Measurements from ENCODE around the gene LDB2.

LDB2 gene

DNA sequence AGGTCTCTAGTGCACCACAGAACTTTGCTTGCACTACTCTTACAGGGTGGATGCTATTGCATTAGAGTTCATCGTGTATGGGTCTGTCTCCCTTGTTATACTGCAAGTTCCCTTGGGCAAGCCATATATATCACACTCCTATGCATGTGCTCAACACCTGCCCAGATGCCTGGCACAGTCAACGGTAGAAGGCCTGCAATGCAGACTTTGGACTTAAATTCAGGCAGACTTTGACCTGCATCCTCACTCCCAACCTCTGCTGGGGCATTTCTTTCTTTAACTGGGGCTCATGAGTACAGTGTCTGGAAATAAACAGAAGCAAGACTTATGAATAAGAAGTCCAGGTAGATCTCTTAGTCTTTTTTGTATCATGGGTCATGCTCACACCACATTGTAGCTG is 148.2 kb downstream of the LDB2 start:
- DNase-seq: no peak

GRCh38 chr4:16745887-16746286 is 152.6 kb downstream of the LDB2 start:
- no peak for DNase-seq

DNA sequence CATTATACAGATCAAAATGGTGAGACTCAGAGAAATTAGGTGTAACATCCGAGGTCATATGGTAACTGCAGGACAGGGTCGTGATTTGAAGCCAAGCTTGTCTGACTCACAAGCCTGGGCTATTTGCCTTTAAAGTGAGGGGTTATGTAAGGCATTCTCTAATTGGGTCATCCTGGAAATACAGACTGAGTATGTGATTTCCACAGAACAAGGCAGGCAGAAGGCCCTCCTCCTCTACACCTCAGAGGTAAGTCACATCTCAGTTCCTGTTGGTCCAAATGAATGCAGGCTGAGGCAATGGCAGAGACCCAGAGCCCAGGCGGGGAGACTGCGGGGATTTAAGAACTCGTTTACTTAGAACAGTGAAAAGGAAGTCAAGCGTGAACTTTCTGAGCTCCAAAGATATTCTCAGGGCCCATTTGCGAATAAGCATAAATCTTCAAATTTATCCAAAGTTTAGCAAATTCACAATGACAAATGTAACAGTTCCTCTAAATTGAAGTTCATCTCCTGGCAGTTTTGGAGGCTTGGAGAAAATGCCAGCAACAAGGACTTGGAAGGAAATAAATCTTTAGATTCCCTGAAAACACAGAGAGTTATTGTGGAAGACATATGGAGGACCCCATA is 153.3 kb downstream of the LDB2 start:
- DNase-seq: no peak

DNA sequence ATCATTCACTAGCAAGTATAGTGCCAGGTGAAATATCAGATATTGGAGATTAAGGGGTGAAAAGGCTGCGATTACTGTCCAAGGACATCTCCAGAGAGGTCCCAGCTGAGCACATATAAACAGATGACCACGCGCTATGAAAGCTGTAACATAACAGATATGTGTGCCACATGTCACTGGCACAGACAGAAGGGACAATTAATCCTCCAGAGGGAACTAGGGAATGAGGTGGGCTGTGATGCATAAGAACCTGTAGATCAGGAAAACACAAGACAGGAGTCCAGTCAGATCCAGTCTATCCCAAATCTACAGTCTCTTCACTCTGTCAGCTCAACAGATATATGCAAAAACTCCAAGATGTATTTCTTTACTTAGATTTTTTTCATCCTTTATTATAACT is 157.2 kb downstream of the LDB2 start:
- DNase-seq: no peak

- no peak for DNase-seq
These were observed 158.3 kb downstream of the LDB2 start for GRCh38 chr4:16739997-16740624.

DNA sequence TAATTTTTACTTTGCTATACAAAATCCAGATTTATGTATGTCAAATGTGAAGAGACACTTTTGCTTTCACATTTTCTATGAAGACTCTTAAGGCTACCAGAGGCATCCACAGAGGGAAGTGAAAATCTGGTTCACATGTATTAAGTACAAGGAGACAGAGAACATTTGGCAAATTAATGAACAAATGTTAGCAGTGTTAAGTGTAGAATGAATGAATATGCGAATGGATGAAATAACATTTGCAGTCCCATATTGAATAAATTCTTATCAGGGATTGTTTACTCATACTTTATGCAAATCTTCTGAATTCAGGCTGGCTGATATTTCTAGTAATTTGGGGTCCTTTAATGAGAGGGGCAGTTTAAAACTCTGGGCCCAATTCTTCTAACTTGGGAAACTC is 159.9 kb downstream of the LDB2 start:
- no peak for DNase-seq

GRCh38 chr4:16733509-16733908 is 164.9 kb downstream of the LDB2 start:
- DNase-seq: no peak

DNA sequence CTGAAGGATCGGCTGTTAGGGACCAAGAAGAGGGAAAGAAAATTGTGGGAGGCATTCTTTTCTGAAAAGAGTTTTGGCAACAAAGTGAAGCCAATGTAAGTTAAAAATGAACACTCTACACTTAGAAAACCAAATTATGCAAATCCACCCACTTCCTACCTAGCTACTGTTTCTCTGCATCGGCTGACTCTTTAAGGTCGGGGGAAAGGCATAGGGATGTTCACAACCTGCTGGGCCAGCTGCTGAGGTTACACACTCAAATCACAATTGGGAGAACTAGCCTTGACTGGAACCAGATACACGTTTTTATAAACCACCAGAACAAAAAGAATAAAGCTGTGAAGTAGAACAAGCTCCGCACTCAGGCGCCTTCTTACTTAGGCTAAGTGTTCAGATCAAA is 165.7 kb downstream of the LDB2 start:
- no peak for DNase-seq

GRCh38 chr4:16731776-16732380 is 166.6 kb downstream of the LDB2 start:
- no peak for DNase-seq

DNA sequence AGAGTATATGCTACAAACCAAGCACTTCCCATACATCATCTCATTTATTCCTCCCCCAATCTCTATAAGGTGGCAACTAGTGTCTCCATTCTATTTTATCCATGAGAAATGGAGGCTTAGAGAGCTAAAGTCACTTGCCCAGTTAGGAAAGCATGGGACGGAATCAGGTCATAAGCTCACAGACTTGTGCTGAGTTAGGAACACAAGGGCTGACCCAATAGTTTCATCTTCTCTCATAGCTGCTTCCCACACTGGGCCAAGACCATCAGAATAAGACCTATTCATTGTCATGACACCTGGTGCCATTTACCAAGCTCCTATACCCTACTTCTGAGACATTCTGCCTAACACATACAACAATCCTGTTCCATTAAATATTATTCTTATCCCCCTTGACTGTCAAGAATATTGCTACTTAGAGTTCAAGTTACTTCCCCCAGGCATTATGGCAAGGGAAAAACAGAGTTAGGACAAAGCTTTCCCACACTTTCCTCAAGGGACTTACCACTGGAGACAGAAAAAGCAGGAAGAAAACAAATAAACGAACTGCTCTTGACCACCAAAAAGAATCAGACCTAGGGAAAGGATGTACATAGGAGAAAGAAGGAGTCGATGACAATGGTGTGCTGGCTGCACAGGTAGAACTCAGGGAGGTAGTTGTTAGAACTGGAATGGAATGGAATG is 167.8 kb downstream of the LDB2 start:
- no peak for DNase-seq

GRCh38 chr4:16729336-16729735 is 169.1 kb downstream of the LDB2 start:
- no peak for DNase-seq

GRCh38 chr4:16728849-16729248 is 169.6 kb downstream of the LDB2 start:
- DNase-seq: no peak

DNA sequence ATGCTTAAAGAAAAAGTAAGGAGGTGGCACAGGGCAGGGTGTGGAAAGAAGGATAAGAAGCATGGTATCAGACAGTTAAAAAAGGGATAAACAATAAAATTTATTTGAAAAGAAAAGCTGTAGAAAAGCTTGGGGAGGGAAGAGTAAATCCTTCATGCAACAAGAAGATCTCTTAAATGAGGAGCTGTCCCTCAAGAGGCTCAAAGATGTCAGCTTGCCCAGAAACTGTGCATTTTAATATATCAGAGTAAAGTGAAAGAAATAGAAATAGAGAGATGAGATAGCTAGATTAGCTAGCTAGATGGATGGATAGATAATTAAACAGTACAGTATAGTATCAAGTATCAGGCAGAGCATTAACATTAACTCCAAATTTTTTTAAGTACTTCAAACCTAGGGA is 170.3 kb downstream of the LDB2 start:
- no peak for DNase-seq

DNA sequence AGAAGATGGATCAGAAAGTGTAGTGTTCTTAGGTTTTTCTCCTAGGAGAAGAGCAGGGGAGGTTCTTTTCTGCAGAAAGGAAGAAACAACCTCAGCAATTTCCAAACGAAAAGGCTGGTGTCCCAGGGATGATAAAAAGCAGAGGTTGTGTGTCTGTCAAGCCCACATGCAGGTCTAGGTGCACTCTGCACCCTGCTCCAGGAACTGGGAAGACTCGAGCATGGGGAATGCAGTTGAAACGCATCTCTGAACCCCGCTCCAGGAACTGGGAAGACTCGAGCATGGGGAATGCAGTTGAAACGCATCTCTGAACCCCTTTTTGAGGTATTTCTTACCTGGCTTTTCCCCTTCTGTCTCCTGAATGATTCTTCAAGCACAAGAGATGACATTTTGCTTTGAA is 171.2 kb downstream of the LDB2 start:
- DNase-seq: no peak

GRCh38 chr4:16726368-16727050 is 171.9 kb downstream of the LDB2 start:
- no peak for DNase-seq

DNA sequence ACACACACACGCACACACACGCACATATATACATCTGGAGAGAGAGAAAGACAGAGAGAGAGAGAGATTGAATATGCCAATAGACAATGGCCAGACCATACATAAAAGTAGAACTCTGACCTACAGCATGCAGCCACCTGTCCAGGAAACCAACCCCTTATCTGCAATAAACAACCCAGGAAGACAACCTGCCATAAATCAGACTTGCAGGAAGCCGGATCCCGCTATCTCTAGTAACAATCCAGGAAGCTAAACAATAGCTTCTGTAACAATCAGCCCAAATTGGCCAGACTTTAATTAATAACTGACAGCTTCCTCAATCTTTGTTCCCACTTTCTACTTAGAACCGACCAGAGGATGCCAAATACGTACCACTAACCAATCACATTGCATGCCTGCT is 173.2 kb downstream of the LDB2 start:
- no peak for DNase-seq

DNA sequence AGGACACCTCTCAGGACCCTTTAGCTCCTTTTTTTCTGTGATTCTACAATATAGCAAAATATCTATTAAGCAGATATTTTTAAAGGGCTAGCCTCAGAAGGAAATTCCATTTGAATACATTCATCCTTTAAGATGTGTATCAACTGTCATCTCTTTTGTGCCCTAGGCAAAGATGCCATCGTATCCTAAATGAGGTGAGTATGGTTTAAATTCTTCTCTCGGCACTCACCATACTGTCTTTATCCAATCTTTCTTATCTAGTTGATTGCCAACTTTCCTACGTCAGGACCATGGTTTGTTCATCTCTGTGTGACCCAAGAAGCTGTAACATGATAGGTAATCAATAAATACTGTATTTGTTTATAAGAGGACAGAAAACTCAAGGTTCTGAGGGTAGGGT is 176.0 kb downstream of the LDB2 start:
- no peak for DNase-seq

DNA sequence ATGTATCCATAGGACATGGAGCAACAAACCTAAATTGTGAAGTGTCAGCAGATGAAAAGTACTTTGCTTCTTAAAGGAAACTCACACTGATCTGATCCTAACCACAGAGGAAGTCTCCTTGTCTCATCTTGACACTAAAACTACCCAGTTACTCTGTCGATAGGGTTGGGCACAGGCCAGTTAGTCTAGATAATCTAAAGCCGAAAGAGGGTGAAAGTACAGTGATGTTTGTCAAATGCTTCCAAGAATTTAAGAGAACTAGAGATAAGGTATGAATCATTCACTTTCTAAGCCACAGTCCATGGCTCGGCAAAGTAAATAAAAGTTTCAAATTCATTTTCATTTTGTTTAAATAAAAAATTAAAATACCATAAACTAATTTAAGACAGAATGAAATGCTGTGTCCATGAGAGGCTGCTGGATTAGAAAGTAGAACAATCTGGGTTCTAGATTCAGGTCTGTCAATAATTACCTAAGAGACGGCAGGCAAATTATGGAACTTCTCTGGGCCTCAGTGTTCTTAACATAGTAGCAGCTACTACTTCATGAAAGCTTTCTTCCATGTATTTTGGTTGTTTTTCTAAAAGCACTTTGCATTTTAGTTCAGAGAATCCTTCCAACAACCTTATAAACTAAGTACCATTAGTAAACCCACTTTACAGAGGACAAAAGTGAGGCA is 176.7 kb downstream of the LDB2 start:
- no peak for DNase-seq

DNA sequence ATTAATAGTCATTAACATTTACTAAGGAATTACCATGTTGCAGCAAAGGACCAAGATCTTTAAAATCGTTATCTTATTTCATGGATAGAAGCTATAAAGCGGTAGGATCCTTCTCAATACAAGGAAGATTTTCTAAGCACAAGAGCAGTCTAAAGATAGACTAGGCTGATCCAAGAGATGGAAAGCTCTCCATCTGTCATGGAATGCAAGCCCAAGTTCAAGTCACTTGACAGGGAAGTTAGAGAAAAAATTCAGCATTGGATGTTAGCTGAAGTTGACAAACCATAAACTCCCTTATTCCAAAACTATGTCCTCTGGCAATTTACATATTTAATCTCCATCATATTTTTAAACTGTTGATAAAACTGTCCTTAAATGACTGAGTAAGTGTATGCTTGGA is 177.7 kb downstream of the LDB2 start:
- no peak for DNase-seq

DNA sequence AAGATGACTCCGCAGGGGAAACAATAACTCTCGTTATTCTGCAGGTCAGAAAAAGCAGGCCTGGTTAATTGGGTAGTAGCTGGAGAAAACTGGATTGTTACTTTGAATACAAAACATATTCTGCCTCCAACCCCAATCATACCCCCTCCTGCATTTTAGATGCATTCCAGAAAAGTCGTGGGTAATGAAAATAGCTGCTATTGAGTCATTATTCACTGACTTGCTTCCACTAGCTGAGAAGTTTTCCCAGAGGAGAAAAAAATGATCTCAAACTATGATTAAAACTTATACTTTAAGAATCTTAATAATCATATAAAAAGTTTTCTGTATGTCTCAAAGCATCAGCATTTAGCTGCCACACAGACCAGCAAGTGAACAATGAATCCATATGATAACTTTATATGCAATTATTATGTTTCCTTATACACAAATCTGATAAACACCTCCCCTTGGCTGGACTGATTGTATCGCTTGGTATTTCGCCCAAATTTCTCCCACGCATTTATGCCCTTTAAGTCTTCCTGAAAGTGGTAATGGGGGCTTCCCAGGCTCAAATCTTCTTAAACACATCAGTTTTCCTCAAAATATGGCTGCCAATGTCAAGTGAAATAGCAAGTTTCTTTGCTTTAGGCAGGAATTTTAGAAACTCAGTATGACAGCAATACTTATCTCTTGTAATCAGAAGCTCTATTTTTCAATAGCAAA is 181.0 kb downstream of the LDB2 start:
- DNase-seq: no peak

DNA sequence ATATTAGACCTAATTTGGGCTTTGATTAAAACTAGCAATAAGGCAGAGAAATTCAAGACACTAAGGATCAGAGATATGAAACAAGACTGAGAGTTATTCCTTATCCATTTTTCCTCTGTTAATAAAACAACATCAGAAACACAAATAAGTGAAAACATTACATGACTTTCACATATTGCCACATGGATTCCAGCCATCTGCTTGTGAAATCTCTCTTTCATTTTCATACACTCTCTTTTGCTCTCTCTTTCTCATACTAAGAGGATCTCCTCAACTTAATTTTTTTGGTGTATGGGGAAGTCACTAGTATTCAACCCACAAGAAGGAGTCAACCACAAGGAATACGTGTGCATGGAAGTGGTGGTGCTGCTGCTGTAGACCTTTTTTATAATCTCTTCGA is 183.0 kb downstream of the LDB2 start:
- no peak for DNase-seq

- no peak for DNase-seq
These were observed 184.3 kb downstream of the LDB2 start for GRCh38 chr4:16714191-16714590.
